Mucosa of descending colon (tissue), 3 donors: ENCODE measurements around the gene WDR59. TPM values are rescaled to one million over a fixed set of nuclear protein-coding genes. Genes with fewer than 3 reads are reported as not detected.

ENCODE experiments used
- ATAC-seq: fragments of 200-7000 bp; cut with Tn5 transposase; one replicate; pipeline ENCODE4 v1.9.1; 2020; ENCODE audit warnings: mild to moderate bottlenecking, moderate library complexity
- DNase-seq, 3 donors: peaks; one replicate each; pipeline ENCODE4 v3.0.0-alpha.2; 2020
- H3K36me3 ChIP-seq: fragments of 200-600 bp; one replicate; pipeline ENCODE4 v1.8.0; 2021; ENCODE audit warnings: low read depth, mild to moderate bottlenecking
- H3K4me1 ChIP-seq: fragments of 200-600 bp; one replicate; pipeline ENCODE4 v1.8.0; 2021; ENCODE audit warnings: low read depth, mild to moderate bottlenecking
- H3K4me3 ChIP-seq: fragments of 200-600 bp; one replicate; pipeline ENCODE4 v1.8.0; 2021; ENCODE audit warnings: mild to moderate bottlenecking
- H3K9me3 ChIP-seq: fragments of 200-600 bp; one replicate; pipeline ENCODE4 v1.8.0; 2021; ENCODE audit warnings: mild to moderate bottlenecking
- intact Hi-C, 2 donors: fragments of 100-400 bp; cut with DNase I in 1 of 2; cut with micrococcal nuclease in 1 of 2; formaldehyde crosslinking; loops; one replicate each; pipeline versions ENCODE4 v1.11.0 to v1.11.1; 2022; cut with DNase I, micrococcal nuclease
- total RNA-seq, 3 donors: library from RNA; stranded (reverse); fragmentation: NEBNext Ultra II Directional in 2 of 3; extraction: Animal tissue kit (Norgen Biotek cat#: 25700) in 2 of 3; gene quantifications; one replicate each; pipeline versions ENCODE4 v1.2.1 to v1.2.4, GENCODE V29; 2021 to 2023
- TF ChIP-seq, protein P1 (sequence below): fragments of 200-600 bp; IDR thresholded peaks from one replicate; pipeline ENCODE4 v1.8.0; 2022; ENCODE audit warnings: antibody characterized with exemption, mild to moderate bottlenecking
- donor health status: DM: no; HTN: no; CAD: no; lungs with moderate emphysema.
- donor health status: DM: no; HTN: no; CAD: no.
- donor health status: DM: no; HTN: yes; CAD: no.

Gene WDR59
- total RNA-seq, 3 donors from 2014 or later, result 47.3 to 74.9 (median 70.1) TPM

DNA sequence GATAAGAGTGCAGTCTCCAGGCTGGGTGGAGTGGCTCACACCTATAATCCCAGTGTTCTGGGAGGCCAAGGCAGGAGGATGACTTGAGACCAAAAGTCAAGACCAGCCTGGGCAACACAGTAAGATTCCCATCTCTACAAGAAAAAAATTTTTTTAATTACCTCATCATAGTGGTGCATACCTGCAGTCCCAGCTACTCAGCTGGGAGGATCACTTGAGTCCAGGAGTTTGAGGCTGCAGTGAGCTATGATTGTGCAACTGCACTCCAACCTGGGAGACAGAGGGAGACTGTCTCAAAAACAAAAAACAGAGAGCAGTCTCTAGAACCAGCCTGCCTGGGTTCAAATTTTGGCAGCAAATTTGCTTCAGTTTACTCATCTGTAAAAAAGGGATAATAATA lies 45.2 kb downstream of the WDR59 start:
- H3K9me3 ChIP-seq, result no peaks in the 10 kb centered on the region
- TF ChIP-seq, protein P1, sequence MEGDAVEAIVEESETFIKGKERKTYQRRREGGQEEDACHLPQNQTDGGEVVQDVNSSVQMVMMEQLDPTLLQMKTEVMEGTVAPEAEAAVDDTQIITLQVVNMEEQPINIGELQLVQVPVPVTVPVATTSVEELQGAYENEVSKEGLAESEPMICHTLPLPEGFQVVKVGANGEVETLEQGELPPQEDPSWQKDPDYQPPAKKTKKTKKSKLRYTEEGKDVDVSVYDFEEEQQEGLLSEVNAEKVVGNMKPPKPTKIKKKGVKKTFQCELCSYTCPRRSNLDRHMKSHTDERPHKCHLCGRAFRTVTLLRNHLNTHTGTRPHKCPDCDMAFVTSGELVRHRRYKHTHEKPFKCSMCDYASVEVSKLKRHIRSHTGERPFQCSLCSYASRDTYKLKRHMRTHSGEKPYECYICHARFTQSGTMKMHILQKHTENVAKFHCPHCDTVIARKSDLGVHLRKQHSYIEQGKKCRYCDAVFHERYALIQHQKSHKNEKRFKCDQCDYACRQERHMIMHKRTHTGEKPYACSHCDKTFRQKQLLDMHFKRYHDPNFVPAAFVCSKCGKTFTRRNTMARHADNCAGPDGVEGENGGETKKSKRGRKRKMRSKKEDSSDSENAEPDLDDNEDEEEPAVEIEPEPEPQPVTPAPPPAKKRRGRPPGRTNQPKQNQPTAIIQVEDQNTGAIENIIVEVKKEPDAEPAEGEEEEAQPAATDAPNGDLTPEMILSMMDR, result no peak
- no peaks in the 10 kb centered on the region for H3K36me3 ChIP-seq
- H3K4me1 ChIP-seq, result no peaks in the 10 kb centered on the region
- intact Hi-C loops, result no loop called here
- DNase-seq (no peak), ATAC-seq (no peak)
- H3K4me3 ChIP-seq, result no peak overlapping the region

DNA sequence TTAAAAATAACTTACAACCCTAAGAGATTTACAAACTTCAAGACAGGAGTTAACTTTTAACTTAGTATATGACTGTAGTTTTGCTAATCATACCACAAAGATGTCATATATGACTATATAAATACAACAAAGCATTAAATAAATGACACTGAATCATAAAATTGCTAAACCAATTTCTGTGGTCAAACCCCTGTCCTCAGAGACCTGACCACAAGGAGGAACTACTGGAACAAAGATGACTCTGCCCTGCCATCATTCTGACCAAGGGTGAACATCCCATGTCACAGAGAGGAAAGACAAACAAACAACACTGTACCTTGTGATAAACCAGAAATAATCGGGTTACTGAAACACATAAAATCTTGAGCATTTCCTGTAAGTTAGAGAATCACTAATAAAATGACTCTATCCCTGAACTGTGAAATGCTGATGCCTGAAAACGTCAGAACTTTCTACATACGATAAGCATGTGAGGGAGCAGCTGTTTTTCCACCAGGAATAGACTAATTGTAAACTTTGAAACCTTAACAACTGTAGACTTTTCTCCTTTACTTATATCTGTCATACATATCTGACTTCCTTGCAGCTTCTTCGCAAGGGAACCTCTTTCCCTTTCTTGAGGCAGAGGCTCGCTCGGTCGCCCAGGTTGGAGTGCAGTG lies 47.9 kb downstream of the WDR59 start:
- H3K4me1 ChIP-seq, result no peaks in the 10 kb centered on the region
- H3K36me3 ChIP-seq, result no peaks in the 10 kb centered on the region
- H3K9me3 ChIP-seq, result no peaks in the 10 kb centered on the region
- DNase-seq (peak in 1 of 3 donors; percentile 9), ATAC-seq (peak; percentile 87)
- no peak overlapping the region for H3K4me3 ChIP-seq
- TF ChIP-seq, protein P1, result no peak
- intact Hi-C loops, result no loop called here

DNA sequence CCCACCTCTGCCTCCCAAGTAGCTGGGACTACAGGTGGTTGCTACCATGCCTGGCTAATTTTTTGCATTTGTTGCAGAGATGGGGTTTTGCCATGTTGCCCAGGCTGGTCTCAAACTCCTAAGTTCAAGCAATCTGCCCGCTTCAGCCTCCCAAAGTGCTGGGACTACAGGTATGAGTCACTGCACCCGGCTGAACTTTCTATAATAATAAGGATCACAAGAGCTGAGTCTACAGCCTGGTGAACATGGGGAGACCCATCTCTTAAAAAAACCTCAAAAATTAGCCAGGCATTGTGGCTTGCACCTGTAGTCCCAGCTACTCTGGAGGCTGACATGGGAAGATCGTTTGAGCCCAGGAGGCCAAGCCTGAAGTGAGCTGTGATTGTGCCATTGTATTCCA lies 53.5 kb downstream of the WDR59 start:
- intact Hi-C loops, result no loop called here
- Histone ChIP-seq H3K36me3 (no peaks in the 10 kb centered on the region), H3K9me3 (no peaks in the 10 kb centered on the region), H3K4me1 (no peaks in the 10 kb centered on the region), H3K4me3 (no peak overlapping the region)
- TF ChIP-seq, protein P1, result no peak
- ATAC-seq (no peak), DNase-seq (no peak)

DNA sequence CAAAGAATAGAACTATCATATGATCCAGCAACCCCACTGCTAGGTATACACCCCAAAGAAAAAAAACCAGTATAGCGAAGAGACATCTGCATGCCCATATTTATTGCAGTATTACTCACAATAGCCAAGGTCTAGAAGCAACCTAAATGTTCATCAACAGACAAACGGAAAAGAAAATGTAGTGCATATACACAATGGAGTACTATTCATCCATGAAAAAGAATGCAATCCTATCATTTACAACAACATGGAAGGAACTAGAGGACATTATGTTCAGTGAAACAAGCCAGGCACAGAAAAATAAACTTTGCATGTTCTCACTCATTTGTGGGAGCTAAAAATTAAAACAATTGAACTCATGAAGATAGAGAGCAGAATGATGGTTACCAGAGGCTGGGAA lies 55.3 kb downstream of the WDR59 start:
- TF ChIP-seq, protein P1, result no peak
- no peak for ATAC-seq
- DNase-seq, result no peak
- intact Hi-C loops, result no loop called here
- H3K4me3 ChIP-seq, result no peak overlapping the region
- no peaks in the 10 kb centered on the region for H3K4me1 ChIP-seq
- H3K36me3 ChIP-seq, result no peaks in the 10 kb centered on the region
- H3K9me3 ChIP-seq, result no peaks in the 10 kb centered on the region

DNA sequence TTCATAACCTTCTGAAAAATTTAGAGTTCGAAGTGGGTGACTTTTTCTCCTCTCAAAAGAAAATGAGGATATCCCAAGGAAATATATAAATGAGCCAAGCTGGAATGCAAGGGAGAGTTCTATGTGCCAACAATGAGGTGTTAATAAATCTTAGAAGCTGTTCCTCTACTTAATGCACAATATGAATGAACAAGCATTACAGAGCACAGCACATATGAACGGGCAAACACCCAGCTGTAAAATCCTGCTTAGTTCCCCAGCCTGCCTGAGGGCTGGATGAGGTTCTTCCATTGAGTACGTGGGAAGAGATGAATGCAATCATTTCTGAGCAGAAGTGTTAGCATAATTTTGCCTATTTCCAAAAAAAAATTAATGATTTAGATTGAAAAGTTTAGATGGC lies 58.1 kb downstream of the WDR59 start:
- TF ChIP-seq, protein P1, result no peak
- no peak for DNase-seq
- ATAC-seq, result no peak
- no peaks in the 10 kb centered on the region for H3K4me1 ChIP-seq
- intact Hi-C loops, result no loop called here
- no peak overlapping the region for H3K4me3 ChIP-seq
- peaks cover 8% of the 10 kb centered on the region for H3K36me3 ChIP-seq
- no peaks in the 10 kb centered on the region for H3K9me3 ChIP-seq
